GM03348 (cell line): ENCODE data around the gene GABRB1.

ENCODE experiments used
- DNase-seq: peaks from one replicate; pipeline ENCODE4 v3.0.0; 2012; ENCODE audit warnings: low spot score

Gene GABRB1

DNA sequence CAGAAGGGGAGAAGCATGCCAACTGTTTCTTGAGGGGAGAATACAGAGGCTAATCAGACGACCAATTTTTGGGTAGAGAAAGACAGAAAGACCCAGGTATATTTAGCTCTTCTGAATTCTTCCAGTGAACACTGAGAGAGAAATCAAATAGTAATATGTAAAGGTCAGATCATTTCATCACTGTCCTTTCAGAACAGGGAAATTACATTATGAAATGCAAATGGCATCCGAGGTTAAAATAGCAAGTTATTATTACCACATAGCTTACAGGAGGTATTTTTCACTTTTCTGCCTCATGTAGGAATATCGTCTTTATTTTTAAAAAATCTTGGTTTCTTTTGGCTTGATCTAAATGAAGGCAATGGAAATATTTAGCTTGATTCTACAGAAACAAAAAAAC lies 18.0 kb downstream of the GABRB1 start:
- DNase-seq = no peak

DNA sequence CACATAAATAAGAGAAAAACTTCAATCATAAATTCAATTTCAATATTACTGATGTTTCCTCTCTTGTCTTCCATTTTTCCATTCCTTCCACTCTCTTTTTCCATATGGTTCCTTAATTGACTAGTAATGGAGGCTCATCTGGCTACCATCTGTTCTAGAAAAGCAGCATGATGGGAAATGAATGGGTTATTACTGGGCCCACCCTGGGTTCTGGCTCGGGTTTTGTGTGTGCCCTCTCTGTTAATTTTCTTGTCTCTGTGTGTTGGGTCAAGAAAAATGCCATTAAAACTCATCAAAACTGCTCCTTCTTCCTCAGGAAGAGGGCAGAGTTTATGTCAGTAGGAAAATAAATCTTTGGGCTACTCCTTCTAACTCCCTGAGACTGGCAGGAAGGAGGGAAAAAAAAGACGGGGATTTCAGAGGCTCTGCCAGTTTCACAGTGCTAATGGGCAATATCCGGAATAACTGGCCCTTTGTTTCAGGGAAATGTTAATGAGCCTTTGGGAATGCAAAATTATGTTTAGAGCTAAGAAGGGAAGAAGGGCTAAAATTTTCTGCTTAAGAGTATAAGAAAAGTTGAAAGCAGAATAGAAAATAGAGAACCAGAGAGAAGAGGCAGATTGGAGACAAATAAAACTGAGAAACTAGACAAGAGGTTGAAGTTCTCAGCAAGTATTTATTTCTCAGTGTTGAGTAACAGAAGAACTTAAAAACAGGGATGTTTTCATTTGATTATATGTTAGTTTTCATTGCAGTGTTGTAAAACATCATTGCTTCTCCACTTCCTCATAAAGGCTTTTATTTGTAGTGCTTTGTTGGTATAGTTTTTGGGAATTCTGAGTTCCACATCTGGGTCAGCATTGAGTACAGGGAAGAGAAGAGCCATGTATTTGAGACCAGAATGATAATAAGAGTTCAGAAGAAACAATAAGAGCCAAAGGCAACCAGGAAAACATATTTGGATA lies 19.7 kb downstream of the GABRB1 start:
- DNase-seq = no peak

DNA sequence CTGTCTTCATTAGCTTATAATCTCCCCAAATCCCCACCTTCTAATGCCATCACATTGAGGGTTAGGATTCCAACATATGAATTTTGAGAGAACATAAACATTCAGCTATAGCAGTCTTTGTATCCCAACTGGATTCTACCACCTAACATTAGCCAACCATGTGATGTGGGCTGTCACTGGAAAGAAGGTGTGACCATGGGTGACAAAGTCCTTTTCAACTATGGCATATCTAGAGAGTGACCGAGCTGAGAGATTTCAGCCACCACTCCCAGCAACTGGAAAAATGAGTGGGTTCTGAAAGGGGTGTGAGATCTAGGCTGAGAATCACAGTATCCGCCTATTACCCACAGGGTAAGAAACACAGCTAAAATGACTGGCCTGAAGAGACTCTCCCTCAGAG lies 22.1 kb downstream of the GABRB1 start:
- no peak for DNase-seq

DNA sequence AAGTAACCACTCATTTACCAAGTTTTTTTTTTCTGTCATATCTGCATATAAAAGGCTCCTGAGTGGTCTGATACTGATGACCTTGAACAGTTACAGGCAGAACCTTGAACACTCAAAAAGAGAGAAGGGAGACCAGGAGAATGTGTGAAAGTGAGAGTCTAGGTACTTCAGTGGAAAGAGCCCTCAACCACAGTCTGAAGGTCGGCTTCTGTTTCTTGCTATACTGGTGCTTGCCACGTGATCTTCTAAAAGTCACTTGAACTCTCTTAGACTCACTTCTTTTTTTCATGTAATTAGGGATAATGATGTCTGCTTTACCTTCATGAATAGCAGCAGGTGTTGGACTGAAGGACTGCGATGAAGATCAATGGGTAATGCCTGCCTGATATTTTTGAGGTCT lies 22.8 kb downstream of the GABRB1 start:
- no peak for DNase-seq

DNA sequence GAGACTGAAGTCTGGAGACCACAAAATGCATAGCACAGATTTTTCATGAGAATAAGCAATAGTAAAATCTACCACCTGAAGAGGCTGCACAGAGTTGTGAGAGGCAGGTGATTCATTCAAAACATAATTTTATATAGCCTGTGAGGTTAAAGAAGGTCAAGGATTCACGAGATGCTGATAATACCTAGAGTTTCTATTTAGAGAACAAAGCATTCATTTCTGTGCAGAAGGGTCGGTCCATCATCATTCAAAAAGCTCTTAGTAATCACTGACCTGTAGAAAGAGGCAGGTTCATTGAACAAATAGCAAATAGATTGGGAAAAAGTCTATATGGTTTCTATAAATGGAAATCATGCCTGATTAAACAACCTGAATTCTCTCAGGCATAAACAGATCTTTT lies 26.6 kb downstream of the GABRB1 start:
- no peak for DNase-seq

DNA sequence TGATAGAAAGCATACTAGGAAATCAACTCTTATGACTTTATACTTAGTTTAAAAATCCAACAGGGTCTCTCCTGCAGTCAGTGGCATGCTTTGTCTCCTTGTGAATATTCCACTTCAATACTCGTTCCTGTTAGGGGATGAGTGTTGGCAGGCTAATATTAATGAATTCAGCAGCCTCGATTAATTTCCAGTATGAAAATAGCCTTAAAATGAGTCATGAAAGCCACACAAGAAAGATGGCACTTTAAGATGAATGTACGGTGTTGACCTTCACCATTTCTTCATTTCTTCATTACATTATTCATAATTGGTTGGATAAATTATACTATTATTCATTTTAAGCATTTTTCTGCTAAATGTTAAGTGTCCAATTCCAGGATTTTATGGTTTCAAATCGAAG lies 29.2 kb downstream of the GABRB1 start:
- DNase-seq = no peak

DNA sequence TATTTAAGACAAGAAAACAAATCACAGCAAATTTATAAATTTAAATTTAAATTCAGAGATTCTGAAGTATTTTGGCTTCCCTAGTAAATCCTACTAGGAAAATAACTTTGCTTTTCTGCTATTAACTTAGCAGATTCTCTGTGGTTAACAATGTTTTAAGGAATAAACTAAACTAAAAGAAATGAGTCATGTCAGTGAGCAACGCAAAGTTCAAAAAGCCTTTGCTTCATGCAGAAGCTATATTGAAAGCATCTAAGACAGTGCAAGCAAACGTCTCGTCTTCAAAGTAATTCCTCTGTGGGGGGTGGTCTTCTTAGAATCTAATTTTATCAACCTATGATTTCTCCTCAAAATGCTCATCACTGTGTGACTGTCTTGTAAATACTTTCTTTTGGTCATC lies 30.1 kb downstream of the GABRB1 start:
- no peak for DNase-seq

DNA sequence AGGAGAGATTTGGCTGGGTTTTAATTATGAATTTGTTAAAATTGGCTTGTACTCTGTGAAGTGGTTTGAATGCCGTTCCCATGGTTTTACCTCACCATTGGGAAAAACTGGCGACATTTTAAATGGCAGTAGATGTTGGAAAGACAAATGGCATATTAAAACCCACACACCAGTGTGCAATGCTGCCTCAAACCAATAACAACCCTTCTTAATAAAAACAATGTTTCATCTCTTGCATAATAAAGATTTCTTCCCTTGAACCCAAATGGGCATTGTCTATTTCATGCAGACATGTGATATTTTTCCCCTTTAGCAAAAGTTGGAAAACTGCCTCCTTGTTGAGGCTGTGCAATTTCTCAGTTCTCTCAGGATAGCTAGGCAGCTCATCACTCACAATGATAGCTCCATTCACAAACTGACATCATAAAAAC lies 33.7 kb downstream of the GABRB1 start:
- no peak for DNase-seq

DNA sequence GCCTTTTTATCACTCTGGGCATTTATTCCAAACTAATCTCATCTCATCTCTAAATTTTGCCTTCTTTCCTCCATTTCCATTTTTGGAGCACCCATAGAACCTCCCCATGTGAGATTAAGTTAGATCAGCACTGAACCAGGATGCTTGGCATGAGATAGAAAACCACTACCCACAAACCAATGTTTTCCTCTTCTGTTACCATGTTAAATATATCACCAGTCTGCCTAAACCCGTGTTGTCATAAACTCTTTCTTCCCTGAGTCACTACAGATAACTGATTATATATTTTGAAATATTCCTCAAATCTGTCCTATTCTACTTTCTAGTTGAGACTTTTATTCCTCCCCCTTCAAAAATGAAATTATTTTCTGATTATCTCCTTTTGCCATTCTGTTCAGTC lies 37.6 kb downstream of the GABRB1 start:
- DNase-seq = no peak

DNA sequence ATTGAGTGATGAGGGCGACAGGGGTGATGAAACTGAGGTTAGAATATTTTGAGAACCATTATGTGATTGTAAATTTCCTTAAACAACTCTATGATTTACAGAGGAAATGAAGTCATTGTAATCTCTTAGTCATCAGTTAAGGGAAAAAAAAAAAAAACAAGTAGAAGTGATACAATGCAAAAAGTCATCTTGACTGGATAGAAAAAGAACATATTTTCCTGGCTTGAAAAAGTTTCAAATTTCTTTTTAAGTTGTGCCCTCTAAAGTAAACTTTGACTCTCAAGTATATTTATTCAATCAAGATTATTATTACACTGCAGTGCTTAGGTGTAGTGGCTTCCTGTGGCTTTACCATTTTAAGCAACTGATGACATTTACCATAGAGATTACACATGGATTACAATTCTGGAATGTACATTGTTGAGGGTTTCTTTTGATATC lies 40.6 kb downstream of the GABRB1 start:
- no peak for DNase-seq

DNA sequence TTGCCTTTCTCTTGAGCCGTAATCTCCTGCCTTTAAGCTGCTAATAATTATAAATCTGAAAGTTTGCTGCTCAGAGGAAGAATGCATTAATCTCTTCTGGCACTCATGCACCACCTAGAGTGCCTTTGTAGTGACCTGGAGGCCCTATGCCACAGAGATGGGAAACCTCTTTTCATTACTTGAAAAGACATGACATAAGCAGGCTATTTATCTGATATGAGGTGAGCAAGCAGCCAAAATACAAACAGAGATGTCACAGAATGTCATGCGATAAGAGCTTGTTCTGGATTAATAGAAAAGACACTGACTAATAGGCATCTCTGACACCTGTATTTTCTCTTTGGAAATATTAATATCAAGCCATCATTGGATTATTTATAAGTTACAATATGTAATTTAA lies 42.3 kb downstream of the GABRB1 start:
- no peak for DNase-seq

DNA sequence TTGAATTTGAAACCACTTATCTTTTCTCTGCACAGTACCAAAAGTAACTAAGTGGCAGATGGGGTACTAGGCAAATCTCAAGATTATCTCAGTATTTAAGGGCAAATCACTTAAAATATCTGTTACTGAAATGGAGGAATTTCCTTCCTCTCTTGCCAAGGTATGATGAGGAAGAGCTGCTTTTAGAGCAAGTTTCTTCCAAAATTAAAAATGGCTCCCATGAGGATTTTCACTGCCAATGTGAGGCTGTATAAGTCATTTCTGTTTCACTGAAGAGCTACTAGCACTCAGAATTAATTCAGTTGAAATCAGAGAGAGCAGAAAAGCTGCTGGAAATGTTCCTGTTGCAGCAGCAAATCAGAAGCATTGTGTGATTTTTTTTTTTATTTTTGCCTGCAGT lies 43.4 kb downstream of the GABRB1 start:
- DNase-seq = no peak

DNA sequence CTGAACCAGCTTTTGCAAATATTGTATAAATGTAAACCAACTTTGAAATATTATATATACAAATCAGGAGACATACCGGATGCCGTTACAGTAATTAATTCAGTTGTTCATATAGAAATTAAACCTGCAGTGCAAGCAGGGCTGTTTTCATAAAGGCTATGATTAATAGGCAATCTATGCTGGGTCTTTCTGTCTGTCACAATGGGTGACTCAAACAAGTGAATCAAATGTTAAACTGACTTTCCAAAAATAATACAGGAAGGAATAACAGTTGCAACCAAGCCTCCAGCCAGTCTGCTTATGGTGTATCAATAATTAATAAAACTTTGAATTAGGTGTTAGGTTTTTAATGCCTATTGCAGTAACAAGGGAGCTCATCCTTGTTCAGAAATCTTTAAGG lies 43.9 kb downstream of the GABRB1 start:
- no peak for DNase-seq

DNA sequence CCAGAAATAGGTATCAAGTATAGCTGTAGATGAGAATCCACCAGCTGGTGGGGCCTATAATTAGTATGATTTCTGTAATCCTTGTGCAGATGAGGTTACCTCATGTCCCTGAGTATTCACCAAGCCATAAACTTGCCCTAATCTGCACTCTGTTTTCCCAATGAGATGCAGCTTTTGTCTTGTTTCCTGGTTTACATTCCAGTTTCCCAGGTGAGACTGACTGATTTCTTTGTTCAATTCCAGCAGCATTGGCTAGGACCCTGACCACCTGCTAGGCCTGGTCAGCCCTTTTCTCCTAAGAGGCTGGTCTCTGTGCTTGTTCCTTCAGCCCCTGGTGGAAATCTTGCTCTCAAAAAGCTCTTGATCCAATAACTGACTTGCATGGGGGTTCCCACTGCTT lies 44.6 kb downstream of the GABRB1 start:
- DNase-seq = no peak

DNA sequence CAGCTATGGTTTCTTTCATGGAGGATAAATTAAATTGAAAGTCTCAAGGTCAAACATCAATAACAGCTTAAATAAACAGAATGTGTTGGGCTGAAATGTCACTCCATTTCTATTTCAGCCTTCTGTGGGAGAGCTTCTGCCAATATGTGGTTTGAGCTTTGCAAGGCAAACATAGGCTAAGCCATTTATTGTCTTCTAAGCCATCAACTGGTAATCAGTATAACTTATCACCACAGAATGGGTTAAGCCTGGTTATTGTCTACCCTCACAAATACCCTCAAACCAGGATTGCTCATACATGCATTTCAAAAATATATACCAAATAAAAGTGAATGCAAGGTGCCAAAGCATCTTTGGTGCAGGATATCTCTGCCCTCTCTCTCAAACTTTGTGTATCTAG lies 52.7 kb downstream of the GABRB1 start:
- no peak for DNase-seq

DNA sequence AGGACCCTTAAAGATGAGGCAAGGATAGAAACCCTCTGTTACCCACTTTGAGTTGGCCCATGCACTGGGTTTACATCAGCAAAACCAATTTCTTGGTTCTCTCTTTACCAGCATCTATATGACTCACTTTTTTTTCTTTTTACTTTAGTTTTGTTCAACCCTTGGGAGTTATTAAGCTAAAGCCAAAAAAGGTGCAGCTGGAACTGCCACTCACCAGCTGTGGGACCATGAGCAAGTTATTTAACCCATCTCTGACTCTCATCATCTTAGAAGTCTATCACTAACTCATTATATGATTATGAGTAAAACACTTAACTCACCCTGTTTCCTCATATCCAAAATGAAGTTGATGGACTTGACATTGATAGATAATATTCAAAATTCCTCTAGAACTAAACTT lies 53.4 kb downstream of the GABRB1 start:
- DNase-seq = no peak

DNA sequence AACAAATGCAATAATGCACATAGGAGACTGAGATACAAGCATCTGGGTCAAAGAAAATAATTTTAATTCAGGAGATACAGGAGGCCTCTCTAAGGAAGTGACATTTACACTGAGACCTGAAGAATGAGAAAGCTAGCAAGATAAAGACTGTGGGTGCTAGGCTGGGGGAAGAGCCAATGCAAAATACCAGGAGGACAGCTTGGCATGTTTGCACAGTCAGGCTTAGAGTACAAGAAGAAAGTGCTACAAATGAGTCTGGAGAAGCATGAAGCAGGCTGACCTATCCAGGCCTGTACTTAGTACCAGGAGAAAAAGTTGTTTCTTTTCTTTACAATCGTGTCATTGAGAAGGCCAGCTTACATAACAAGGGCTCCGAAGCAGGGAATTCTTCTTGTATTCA lies 56.9 kb downstream of the GABRB1 start:
- no peak for DNase-seq

DNA sequence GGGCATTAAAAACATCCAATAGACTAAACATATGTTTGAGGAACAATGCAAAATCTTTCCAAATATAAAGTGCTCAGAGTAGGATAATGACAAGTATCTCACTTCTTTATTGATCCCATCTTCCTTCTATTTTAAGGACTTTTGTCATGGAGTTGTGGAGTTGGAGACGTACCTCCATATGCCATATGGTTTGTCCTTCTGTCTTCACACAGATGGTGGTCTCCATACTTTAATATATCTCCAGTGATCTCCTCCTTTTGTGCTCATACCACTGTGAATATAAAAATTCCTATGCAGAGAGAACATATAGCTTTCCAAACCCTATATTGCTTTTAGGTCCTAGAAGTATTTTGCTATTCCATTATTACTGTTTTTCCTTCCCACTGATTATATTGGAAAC lies 64.5 kb downstream of the GABRB1 start:
- DNase-seq = no peak

DNA sequence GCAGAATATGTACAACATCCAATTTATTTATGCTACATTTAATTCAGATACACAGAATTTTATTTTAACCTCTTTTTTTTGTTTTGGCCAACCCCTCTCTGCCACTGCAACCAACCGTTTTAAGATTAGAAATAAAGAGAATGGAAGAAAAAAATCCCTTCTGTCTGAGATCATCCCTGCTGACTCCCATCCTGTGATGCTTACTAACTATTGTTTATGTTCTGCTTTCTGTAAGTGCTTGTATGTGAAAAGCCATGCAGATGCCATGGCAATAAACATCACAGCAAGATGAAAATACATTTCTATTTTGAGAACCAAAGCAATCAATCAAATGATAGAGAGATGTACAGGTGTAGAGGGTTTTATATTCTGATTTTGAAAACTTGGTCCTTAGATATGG lies 70.1 kb downstream of the GABRB1 start:
- DNase-seq = no peak

DNA sequence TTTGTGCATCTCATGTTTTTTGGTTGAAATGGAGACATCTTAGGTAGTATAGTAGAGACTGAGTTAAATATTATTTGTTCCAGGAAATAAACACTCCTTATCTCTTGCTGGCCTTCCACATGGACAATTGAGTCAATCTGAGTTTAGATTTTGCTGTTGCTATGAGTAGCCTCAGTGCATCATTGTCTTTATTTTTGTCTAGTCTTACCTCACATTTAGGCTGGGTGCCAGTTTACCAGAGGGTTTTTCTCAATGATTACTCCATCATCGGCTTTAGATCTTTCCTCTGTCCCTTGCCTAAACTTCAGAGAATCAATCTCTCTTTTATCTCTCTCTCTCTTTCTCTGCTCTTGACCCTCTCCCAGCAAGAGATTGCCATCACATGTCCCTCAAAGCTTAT lies 73.6 kb downstream of the GABRB1 start:
- no peak for DNase-seq

DNA sequence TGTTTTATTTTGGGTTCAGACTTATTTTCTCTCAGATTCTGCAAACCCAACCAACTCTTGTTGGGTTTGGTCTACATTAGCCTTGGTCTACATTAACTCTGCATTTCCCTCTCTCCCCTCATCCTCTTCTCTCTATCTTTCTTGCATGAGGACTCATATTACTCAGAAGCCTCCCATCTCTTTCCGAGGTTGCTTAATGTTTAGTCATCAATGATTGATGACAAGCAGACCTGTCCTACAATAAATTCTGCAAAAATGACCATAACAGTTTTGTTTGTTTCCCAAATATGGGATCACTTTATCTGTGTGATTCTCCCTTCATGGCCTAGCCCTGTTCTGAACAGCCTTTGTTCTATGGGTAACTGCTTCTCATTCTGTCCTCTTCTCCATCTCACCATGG lies 75.2 kb downstream of the GABRB1 start:
- no peak for DNase-seq

DNA sequence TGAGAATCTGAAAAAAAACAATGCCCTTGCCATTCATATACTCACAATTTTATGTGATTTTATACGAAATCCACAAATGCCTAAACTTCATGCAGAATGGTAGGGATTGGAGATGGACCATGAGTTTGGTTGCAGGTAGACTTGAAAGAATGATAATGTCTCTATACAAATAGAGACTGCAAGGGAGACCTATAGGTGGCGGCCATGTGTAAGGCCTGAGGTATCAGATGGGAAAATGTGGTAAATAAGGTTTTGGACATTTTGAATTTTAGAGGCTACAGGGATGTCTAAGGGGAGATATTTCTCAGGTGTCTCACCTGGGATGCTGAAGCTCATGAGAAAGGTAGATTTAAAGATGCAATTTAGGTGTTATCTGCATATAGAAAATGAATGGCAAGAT lies 78.0 kb downstream of the GABRB1 start:
- no peak for DNase-seq

DNA sequence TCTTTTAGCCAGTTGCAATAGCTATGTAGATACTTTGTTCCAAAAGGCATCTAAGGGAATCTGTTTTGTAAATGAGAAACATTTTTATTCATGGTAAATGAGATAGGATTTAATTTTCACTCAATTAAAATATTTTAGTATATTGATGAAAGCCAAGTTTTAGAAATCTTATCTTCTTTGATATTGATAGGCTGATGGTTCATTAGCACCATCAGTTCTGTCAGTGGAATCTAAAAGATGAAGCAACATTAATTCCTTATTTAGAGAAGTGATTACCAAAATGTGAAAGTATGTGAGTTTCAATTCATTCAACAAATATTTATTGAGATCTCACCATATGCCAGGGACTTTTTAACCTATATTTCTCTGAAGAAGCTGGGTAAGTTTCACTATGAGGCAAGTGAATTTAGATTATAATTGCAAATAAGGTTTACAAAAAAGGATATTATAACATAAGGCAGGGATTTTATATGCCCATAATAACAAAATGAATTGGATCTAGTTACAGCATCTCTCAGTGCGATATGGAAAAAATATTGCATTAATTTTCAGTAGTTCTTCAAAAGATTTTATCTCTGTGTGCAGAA lies 79.3 kb downstream of the GABRB1 start:
- DNase-seq = no peak
